HG02798 (cell line): ENCODE results near the gene CAMK2B.
"Not testable (repeated sequence)": the region's sequence is repeated elsewhere in the genome, so short reads cannot be mapped to it uniquely, and the experiment has no call there.

Experiments used
- ATAC-seq: cut with Tn5 transposase; IDR thresholded peaks from one replicate; pipeline ENCODE4 v1.9.1; 2021; ENCODE audit warnings: mild to moderate bottlenecking; ENCODE audit not compliant: unreplicated experiment, poor library complexity

CAMK2B gene

GRCh38 chr7:44183386-44183785, 142.0 kb downstream of the CAMK2B start:
- no peak for ATAC-seq

- no peak for ATAC-seq
Observed at GRCh38 chr7:44182827-44183226, 142.6 kb downstream of the CAMK2B start.

- no peak for ATAC-seq
Observed at GRCh38 chr7:44180631-44181030, 144.8 kb downstream of the CAMK2B start.

- no peak for ATAC-seq
Observed at GRCh38 chr7:44177570-44178131, 147.7 kb downstream of the CAMK2B start.

- no peak for ATAC-seq
Observed at GRCh38 chr7:44176486-44176885, 148.9 kb downstream of the CAMK2B start.

GRCh38 chr7:44175730-44176129, 149.7 kb downstream of the CAMK2B start:
- no peak for ATAC-seq

GRCh38 chr7:44174694-44174948, 150.8 kb downstream of the CAMK2B start:
- not testable (repeated sequence) for ATAC-seq

GRCh38 chr7:44173911-44174693, 151.3 kb downstream of the CAMK2B start:
- ATAC-seq, result no peak

- no peak for ATAC-seq
Observed at GRCh38 chr7:44172803-44173424, 152.5 kb downstream of the CAMK2B start.

GRCh38 chr7:44172352-44172751, 153.0 kb downstream of the CAMK2B start:
- no peak for ATAC-seq

GRCh38 chr7:44171901-44172300, 153.5 kb downstream of the CAMK2B start:
- not testable (repeated sequence) for ATAC-seq

- no peak for ATAC-seq
Observed at GRCh38 chr7:44167920-44168319, 157.5 kb downstream of the CAMK2B start.
